Measurements from ENCODE around the gene MAGED1.

Gene MAGED1

GRCh38 chrX:51857159-51857733 lies 36.2 kb upstream of the MAGED1 start:
- H3K9ac ChIP-seq (ENCODE audit: low read depth, low read length) = no peak overlapping the region
- H3K4me3 ChIP-seq (ENCODE audit: low read depth in 1 of 2, low read length in 2 of 2) = no peak overlapping the region
- DNase-seq (no peak), ATAC-seq (ENCODE audit: insufficient read depth, low read depth) (no peak)
- H4K20me1 ChIP-seq (ENCODE audit: insufficient read depth, low read length) = no peaks in the 10 kb centered on the region
- H3K4me1 ChIP-seq (ENCODE audit: insufficient read depth, low read length) = no peaks in the 10 kb centered on the region
- no peaks in the 10 kb centered on the region for H3K27me3 ChIP-seq (ENCODE audit: insufficient read depth, low read length, poor library complexity)
- no peak overlapping the region for H2AFZ ChIP-seq (ENCODE audit: low read depth, low read length)
- no peaks in the 10 kb centered on the region for H3K36me3 ChIP-seq (ENCODE audit: insufficient read depth, low read length)
- TF ChIP-seq CTCF (IDR thresholded peaks at IDR 0.05; ENCODE audit: borderline replicate concordance, extremely low read depth, low read length, poor library complexity, severe bottlenecking) (no peak), EZH2 (IDR thresholded peaks at IDR 0.05; ENCODE audit: borderline replicate concordance, low read depth, low read length, severe bottlenecking) (no peak)
- H3K27ac ChIP-seq (ENCODE audit: low read length) = no peak overlapping the region
- no peaks in the 10 kb centered on the region for H3K79me2 ChIP-seq (ENCODE audit: insufficient read depth, low read length)
- no peak overlapping the region for H3K4me2 ChIP-seq (ENCODE audit: insufficient read depth, low read length)
- H3K9me3 ChIP-seq (ENCODE audit: insufficient read depth, low read length, severe bottlenecking) = no peaks in the 10 kb centered on the region

GRCh38 chrX:51860679-51861078 lies 32.7 kb upstream of the MAGED1 start:
- Histone ChIP-seq H3K9ac (ENCODE audit: low read depth, low read length) (no peak overlapping the region), H3K4me3 (ENCODE audit: low read depth in 1 of 2, low read length in 2 of 2) (no peak overlapping the region), H2AFZ (ENCODE audit: low read depth, low read length) (no peak overlapping the region), H3K9me3 (ENCODE audit: insufficient read depth, low read length, severe bottlenecking) (no peaks in the 10 kb centered on the region), H3K4me2 (ENCODE audit: insufficient read depth, low read length) (no peak overlapping the region), H3K79me2 (ENCODE audit: insufficient read depth, low read length) (no peaks in the 10 kb centered on the region), H3K27me3 (ENCODE audit: insufficient read depth, low read length, poor library complexity) (no peaks in the 10 kb centered on the region), H3K36me3 (ENCODE audit: insufficient read depth, low read length) (no peaks in the 10 kb centered on the region), H3K4me1 (ENCODE audit: insufficient read depth, low read length) (no peaks in the 10 kb centered on the region), H3K27ac (ENCODE audit: low read length) (no peak overlapping the region), H4K20me1 (ENCODE audit: insufficient read depth, low read length) (no peaks in the 10 kb centered on the region)
- ATAC-seq (ENCODE audit: insufficient read depth, low read depth) = peak; percentile 59; the same call in 2 of the 3 replicates
- TF ChIP-seq CTCF (IDR thresholded peaks at IDR 0.05; ENCODE audit: borderline replicate concordance, extremely low read depth, low read length, poor library complexity, severe bottlenecking) = peak; percentile 66
- TF ChIP-seq EZH2 (IDR thresholded peaks at IDR 0.05; ENCODE audit: borderline replicate concordance, low read depth, low read length, severe bottlenecking) = no peak
- DNase-seq = peak; percentile 16

- Histone ChIP-seq H3K4me1 (ENCODE audit: insufficient read depth, low read length) (no peaks in the 10 kb centered on the region), H3K9ac (ENCODE audit: low read depth, low read length) (no peak overlapping the region), H2AFZ (ENCODE audit: low read depth, low read length) (no peak overlapping the region), H3K27me3 (ENCODE audit: insufficient read depth, low read length, poor library complexity) (no peaks in the 10 kb centered on the region), H3K36me3 (ENCODE audit: insufficient read depth, low read length) (no peaks in the 10 kb centered on the region), H3K4me3 (ENCODE audit: low read depth in 1 of 2, low read length in 2 of 2) (no peak overlapping the region), H3K27ac (ENCODE audit: low read length) (no peak overlapping the region), H4K20me1 (ENCODE audit: insufficient read depth, low read length) (no peaks in the 10 kb centered on the region), H3K79me2 (ENCODE audit: insufficient read depth, low read length) (no peaks in the 10 kb centered on the region), H3K9me3 (ENCODE audit: insufficient read depth, low read length, severe bottlenecking) (no peaks in the 10 kb centered on the region), H3K4me2 (ENCODE audit: insufficient read depth, low read length) (no peak overlapping the region)
- ATAC-seq (ENCODE audit: insufficient read depth, low read depth) (no peak), DNase-seq (no peak)
- TF ChIP-seq CTCF (IDR thresholded peaks at IDR 0.05; ENCODE audit: borderline replicate concordance, extremely low read depth, low read length, poor library complexity, severe bottlenecking) = no peak
- TF ChIP-seq EZH2 (IDR thresholded peaks at IDR 0.05; ENCODE audit: borderline replicate concordance, low read depth, low read length, severe bottlenecking) = no peak
Observed at GRCh38 chrX:51862920-51863319, 30.5 kb upstream of the MAGED1 start.

All from DND-41 (cell line).